Stimulated activated naive CD4-positive, alpha-beta T cell treated with Interleukin-2 at 50 U/mL for 16 hours (primary cell): Measurements from ENCODE around the gene HNF1B.
A peak's percentile ranks its signal among the peaks of the same experiment; 100 is the strongest.
"Not testable (repeated sequence)": the region's sequence is repeated elsewhere in the genome, so short reads cannot be mapped to it uniquely, and the experiment has no call there.

Experiments used
- DNase-seq: peaks from one replicate; lab custom pipeline; 2025; lab: John Stamatoyannopoulos, UW

HNF1B gene, protein sequence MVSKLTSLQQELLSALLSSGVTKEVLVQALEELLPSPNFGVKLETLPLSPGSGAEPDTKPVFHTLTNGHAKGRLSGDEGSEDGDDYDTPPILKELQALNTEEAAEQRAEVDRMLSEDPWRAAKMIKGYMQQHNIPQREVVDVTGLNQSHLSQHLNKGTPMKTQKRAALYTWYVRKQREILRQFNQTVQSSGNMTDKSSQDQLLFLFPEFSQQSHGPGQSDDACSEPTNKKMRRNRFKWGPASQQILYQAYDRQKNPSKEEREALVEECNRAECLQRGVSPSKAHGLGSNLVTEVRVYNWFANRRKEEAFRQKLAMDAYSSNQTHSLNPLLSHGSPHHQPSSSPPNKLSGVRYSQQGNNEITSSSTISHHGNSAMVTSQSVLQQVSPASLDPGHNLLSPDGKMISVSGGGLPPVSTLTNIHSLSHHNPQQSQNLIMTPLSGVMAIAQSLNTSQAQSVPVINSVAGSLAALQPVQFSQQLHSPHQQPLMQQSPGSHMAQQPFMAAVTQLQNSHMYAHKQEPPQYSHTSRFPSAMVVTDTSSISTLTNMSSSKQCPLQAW

DNA sequence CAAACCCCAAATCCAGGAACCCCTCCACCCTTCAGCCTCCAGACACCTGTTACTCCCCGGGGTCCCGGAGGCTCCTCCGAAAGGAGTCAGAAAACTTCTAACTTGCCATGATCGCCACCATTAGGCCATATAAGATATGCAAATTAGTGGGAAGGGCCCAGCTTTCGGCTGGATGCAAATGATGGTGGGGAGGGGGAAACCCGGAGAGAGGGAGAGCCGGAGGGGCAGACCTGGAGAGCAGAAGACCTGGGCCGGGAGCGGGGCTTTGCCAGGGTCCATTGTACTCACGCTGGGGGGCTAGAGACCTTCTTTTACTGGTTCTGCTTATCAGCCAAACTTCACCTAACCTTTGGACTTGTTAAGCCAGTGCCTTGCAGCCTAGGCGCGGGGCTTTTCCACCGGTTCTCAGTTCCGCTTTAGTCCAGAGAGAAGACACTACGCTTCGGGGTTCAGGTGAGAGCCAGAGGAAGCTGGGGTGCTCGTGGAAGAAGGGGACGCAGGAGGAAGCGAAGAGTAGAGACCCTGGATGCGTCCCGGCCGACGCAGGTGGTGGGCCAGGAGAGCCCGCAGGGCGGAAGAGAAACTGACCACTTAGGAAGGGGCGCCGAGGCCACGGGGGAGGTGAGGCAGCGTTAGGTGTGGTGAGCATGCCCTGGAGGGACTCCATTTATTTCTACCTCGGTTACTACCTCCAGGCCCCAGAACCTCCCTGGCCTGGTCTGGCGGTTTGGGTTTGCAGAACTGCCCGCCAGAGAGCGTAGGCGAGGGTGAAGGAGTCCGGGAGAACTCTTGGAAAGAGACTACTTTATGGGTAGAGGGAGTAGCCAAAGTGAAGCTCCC is at the start of gene HNF1B:
HNF1B (minus strand) TSS at position 99 of the 840 bp plus-strand sequence. CDS start 175 bp downstream, outside the sequence.
- no peak for DNase-seq

DNA sequence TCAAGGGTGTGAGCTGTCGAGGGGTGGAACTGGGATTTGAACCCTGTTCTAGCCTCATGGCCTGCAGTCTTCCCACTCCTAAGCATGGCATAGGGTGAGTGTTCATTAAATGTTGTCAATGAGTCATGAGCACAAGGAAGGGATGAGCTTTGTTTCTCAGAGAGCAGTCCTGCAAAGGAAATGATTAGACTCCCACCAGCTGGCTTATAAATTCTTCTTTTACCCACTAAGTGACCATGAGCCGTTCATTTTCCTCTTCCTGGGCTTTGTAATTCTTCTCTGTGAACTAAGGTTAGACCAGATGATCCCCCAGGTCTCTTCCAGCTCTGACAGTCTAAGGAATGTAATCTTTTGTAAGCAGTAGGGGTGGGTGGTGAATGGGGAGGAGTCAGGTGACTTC is 47.9 kb upstream of the HNF1B start:
- DNase-seq = no peak

DNA sequence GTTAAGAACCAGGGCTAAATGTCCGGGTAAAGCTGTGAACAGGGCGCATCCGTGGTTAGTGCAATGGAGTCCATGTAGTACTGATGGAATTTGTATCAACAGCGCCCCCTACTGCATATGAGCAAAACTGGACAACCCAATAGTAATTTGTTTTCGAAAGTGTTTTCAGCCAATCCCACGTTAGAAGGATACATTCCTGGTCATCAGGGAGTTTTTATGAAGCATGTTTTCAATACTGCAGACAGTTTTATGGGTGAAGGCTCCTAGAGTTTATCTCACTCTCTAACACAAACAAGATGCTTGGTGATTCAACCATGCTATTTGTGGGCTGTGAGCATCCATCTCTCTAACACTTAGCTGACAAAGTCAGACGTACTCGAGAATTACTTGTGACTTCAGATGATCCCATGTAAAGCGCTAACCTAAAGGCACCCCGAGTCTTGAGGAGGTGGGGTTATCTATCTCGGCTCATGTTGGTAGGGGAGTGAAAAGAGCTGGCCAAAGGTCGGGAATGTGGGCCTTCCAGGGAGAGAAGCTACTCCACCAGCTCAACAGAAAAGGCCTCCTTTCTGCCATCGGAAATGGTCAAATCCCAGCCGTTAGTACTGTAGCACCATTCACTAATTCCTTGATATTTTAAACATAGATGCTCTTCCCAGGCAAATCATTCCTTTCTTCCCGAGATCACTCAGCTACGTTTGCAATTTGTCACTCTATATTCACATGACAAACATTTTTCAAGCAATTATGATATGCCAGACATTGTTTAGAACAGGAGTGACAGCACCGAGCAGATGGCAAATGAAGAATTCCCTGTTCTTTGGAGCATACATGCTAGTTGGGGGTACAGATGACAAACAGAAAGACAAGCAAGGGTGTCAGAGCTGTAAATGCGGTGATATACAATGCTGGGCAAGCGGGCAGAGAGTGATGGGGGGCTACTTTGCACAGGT is 46.9 kb upstream of the HNF1B start:
- peak; percentile 18 for DNase-seq

DNA sequence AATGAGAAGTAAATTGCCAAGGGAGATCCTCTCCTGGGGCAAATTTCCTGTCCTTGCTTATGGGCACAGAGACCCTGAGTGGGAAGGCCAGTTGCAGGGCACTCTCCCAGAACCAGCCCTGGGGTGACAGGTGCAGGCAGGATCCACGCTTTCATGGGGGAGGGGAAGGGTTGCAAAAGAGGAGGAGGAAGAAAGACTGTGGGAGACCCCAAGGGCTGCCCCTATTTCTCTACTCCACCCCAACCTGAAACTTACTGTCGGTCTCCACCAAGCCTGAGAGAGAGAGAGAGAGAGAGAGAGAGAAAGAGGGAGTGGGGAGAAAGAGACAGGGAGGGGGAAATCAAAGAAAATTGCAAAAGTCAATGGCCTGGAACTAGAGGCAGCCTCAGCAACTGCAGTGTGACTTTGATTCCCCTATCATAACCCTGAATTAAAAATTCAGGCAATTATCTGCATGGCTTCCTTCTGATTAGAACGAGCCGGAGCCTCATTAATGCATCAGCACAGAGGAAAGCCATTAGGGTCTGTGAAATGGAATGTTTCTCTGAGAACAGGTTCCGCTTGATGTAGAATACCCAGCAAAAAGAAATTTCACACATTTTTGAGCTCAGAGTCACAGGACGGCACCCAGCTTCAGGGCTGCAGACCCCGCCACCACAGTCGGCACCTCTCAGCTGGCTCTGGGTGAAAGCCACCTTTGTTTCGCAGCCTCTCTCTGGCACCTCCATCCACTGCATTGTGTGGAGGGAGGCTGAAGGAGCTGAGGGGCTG is 45.1 kb upstream of the HNF1B start:
- DNase-seq = no peak

DNA sequence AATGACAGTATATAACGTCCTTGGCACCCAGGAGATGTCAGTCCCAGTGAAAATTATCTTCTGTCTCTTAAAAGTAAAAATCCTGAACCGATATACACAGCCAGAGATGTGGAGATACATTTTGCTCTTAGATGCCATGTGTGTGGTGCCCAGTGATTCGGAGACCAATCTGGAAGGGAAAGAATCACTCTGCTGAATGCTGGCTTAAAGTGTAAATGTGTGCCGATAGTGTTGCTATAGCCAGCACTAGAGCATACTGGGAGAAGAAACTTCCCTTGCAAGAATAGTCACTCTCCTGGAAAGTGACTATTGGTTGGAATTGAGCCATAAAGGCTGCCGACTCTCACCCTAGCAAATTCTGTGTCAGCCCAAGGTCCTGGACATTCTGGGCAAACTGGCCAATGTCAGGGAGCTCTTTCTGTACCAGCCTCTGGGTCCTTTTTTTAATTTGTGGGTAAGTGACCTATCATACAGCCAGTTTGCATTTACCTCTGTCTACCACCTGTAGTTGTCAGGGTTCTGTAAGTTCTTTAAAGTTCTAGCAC is 44.2 kb upstream of the HNF1B start:
- no peak for DNase-seq

DNA sequence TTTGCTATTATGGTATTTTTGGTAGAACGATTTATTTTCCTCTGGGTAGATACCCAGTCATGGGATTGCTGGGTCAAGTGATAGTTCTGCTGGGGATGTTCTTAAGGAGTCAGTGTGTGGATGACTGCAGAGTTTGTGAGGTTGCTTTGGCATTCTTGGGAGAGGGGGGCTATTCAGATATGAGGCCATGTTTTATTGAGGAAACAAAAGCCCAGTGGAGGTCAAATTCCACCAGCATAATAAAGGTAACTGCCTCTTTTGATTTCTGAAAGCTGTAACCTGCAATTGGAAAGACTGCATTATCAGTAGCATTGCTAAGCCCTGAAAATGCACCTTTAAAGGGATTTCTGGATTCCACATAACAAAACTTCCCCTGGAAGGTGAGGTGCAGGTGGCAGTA is 43.7 kb upstream of the HNF1B start:
- no peak for DNase-seq

DNA sequence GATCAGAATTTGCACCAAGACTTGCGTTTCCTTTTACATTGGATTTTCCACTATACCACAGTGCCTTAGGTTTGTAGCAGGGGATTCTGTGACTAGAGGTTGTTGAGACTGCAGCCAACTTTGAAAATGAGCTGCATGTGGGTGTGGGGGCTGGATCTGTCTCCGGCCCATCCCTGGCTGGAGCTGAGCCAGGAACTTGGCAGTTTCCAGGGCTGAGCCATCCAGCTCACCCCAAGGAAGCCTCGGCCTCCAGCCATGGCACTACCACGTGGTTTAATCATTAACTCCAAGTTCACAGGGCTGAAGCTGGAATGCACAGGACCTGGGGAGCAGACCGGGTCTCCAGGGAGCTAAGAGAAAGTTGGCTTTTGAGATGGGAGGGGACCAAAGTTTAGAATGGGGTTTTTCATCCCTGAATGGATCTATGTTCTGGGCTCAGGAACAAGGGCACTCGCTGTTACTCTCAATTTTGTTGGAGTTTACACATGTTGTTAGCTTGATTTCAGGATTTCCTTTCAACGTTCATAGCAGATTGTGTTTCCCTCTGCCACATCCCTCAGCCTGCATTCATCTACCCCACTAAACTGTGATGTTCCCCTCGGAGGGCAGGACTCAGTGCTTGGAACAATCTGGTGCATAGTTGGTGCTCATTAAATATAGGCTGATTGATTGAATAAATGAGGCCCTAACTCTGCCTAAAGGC is 42.3 kb upstream of the HNF1B start:
- no peak for DNase-seq

DNA sequence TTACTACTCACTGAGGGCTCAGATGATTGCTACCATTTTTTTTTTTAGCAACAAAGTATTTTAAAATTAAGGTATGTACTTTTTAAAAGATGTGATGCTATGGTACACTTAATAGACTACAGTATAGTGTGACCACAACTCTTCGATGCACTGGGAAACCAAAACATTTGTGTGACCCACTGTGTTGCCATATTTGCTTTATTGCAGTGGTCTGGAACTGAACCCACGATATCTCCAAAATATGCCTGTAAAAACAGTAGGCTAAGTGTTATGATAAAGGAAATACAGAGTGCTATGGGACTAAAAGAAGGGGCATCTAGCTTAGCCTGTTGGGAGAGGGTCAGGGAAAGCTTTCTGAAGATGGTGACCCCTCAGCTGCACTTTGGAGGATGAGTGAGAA is 41.6 kb upstream of the HNF1B start:
- no peak for DNase-seq

DNA sequence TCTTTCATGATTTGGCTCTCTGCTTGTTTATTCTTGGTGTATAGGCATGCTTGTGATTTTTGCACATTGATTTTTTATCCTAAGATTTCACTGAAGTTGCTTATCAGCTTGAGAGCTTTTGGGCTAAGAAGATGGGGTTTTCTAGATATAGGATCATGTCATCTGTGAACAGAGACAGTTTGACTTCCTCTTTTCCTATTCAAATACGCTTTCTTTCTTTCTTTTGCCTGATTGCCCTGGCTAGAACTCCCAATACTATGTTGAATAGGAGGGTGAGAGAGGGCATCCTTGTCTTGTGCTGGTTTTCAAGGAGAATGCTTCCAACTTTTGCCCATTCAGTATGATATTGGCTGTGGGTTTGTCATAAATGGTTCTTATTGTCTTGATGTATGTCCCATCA is 37.6 kb upstream of the HNF1B start:
- DNase-seq = not testable (repeated sequence)

DNA sequence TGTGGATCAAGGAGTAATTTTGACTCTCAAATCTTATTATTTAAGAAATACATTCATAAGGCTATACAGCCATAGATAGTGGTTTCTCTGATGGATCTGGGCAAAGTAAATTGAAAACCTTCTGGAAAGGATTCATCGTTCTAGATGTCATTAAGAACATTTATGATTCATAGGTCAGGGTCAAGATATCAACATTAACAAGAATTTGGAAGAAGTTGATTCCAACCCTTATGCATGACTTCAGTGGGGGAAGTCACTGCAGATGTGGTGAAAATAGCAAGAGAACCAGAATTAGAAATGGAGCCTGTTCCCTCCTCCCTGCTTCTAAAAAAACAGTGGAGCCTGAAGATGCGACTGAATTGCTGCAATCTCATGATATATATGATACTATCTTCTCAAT is 36.6 kb upstream of the HNF1B start:
- DNase-seq = no peak

DNA sequence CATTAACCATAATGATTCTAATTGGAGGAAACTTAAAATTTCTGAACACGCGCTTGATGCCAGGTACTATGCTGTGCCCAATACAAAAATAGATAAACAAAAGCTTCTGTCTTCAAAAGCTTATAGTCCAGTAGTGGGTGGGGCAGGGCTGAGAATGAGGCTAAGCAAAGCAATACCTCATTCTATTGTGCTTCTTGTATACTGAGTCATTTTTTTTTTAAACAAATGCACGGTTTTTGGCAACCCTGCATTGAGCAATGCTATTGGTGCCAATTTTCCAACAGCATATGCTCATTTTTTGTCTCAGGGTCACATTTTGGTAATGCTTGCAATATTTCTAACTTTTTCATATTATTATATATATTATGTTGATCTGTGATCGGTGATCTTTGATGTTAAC is 34.7 kb upstream of the HNF1B start:
- no peak for DNase-seq

DNA sequence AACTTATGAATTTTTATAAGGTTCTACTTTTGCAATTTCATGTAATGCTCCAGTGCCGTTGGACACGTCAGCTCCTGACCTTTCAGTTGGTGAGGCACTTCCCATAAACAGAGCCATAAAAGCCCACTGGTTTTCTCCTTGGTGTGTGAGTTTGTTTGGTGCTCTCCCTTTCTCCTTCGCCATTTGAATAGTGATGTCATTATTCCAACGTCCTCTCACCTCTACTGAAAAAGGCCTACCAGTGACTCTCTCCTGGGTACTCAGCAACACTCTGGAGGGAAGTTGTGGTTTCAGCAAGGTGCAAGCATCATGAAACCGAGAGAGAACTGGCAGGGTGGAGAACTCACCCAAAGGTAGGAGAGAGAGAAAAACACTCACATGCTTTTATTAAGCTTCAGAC is 29.6 kb upstream of the HNF1B start:
- no peak for DNase-seq

DNA sequence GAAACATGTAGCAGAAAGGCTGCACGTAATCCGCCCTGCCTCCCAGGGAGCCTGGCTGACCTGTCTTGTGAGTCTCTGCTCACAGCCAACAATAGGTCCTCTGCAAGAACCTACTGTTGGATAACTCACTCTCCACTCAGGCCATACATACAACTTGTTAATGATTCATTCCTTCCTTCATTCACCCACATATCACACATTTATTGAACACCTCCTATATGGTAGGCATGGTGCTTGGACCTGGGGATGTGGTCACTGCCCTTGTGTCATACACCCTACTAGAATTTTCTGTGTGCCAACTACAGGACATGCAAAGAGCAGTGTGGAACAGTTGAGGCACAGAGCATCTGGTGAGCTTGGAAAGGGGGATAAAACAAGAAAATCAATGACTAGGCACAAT is 28.1 kb upstream of the HNF1B start:
- no peak for DNase-seq

DNA sequence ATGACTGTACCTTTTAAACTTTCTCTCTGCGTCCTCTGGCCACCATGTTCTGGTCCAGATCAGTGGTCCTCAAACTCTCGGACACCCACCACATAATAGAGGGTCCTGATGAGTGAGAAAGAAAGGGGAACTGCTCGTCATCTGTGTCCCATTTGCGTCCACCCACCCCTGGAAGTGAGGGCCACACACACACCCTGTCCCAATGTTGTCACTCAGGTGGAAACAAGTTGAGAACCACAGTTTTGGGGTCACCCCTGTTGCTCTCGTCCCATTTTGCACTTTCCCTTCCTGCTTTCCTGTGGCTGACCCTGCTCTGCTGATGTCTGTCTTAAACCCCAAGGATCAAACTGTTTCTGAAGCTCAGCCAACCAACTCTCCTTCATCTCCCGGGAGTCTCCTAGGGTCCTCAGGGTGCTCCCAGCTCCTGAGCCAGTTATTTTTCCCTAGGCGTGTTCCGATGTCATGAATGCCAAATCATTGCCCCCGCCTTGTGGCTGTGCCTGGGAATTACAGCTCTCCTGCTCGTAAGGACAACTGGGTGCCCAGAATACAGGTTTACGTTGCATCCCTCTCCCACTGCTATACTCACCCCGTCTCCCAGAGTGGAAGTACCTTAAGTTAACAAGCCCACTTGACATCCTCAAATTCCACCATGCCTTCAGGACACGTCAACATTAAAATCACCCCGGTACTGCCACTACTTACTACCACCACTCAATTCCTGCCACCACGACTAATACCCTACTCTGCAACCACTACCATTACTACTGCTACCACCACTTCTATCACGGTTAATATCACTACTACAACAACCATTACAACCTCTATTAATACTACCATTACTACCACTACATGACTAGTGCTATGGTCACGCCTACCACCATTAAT is 26.0 kb upstream of the HNF1B start:
- DNase-seq = no peak

DNA sequence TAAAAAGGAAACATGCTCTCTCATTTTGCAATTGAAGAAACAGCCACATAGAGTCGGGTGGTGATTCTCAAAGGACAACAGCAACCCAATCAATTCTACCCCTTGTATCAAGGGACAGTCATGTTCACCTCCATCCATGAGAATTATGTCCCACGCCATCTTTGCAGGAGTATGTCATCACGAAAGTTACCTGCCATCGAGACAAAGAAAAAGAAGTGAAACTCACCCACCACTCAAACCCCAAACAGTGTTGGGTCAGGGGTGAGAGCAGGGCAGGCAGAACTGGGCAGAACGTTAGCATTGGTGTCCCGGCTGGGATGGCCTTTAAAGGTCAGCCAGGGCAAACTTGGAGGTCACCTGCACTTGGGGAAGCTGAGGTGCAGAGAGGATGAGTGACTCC is 24.2 kb upstream of the HNF1B start:
- no peak for DNase-seq

DNA sequence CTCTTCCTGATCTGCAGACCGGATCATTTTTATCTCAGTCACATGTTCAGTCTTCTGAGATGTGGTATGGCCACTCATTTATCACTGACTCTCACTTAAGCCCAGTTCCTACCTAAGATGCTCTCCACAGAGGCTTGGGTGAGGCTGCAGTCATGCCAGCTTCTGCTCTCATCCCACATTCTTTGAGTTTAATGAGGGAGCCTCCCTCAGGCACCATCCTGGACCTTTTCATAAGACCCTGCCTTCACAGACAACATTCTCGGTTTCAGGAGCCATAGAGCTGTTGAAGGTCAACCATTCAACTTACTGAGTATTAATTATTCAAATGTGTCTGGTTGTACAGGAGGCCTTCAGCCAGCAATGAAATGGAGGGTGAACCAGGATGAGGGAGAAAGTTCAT is 23.6 kb upstream of the HNF1B start:
- no peak for DNase-seq

DNA sequence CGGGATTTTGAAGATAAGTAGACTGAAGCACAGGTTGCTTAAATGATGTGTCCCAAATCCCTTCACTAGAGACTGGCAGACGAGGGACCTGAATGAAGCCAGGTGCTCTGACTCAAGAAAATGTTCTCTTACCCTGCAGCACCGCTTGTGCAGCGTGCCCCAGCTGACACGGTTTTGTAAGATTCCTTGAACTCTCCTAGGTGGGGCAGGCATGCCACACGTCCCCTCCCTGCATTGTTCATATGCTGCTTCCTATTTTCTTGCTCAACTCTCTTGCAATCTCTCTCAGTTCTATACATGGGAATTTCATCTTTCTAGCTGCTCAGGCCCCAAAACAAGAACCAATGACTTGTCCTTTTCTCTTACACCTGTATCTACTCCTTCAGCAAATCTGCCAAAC is 22.1 kb upstream of the HNF1B start:
- DNase-seq = no peak

DNA sequence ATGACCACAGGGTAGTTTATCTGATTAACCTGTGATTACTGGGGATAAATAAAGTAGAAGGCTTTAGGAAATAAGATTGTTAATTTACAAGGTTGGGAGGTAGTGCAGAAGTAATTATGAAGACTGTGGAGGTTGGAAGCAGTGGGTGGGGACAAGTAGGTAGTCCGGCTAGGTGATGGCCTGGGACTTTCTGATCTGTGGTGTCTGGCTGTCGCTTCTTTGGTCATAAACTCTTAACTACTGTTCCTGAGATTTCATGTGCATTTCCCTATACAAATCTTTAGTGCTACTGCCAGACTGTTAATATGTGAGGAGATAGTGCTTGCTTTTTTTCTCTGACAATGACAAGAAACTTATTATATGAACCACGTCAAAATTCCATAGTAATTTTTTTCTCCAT is 19.5 kb upstream of the HNF1B start:
- no peak for DNase-seq

DNA sequence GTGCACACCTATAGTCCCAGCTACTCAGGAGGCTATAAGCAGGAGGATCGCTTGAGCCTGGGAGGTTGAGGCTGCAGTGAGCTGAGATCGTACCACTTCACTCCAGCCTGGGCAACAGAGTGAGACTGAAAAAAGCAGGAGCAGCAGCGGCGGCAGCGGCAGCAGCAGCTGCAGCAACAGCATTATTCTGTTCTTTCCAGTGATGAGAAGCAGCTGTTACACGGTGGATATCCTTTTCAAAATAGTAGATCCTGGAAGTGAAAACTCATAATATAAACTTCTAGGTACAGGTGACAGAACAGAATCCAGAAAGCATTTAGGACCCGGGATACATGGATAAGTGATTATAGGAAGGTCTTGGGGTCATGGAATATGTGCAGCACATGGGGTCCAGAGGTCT is 17.8 kb upstream of the HNF1B start:
- no peak for DNase-seq
